DOHH2 (cell line): Measurements from ENCODE around the gene CCDC88C.
A peak's percentile ranks its signal among the peaks of the same experiment; 100 is the strongest.

Experiments
- H3F3A ChIP-seq: fragments of 200-600 bp; sonication (generic), shearing (Covaris generic); 2 replicates; pipeline ENCODE4 v1.6.0; 2016; ENCODE audit warnings: antibody characterized with exemption, mild to moderate bottlenecking; ENCODE audit not compliant: control insufficient read depth, insufficient read depth
- H3K27ac ChIP-seq: fragments of 200-600 bp; sonication (generic); 2 replicates; pipeline ENCODE4 v1.5.1; 2014; ENCODE audit warnings: low read depth, mild to moderate bottlenecking, low read length, moderate library complexity
- H3K27me3 ChIP-seq: fragments of 200-600 bp; sonication (generic); 2 replicates; pipeline ENCODE4 v1.6.1; 2014; ENCODE audit warnings: mild to moderate bottlenecking, low read length, mixed read lengths; ENCODE audit not compliant: control insufficient read depth
- H3K36me3 ChIP-seq: fragments of 200-600 bp; sonication (generic); 2 replicates; pipeline ENCODE4 v1.6.1; 2014; ENCODE audit warnings: mild to moderate bottlenecking, low read length, moderate library complexity, mixed read lengths; ENCODE audit not compliant: control insufficient read depth
- H3K4me1 ChIP-seq: fragments of 200-600 bp; sonication (generic); 2 replicates; pipeline ENCODE4 v1.6.1; 2014; ENCODE audit warnings: mild to moderate bottlenecking, low read length, mixed read lengths; ENCODE audit not compliant: control insufficient read depth
- H3K4me2 ChIP-seq: fragments of 200-600 bp; sonication (generic); 2 replicates; pipeline ENCODE4 v1.6.0; 2014; ENCODE audit warnings: mild to moderate bottlenecking, low read length, moderate library complexity
- H3K4me3 ChIP-seq: fragments of 200-600 bp; sonication (generic); 2 replicates; pipeline ENCODE4 v1.5.1; 2014; ENCODE audit warnings: mild to moderate bottlenecking, low read length, mixed read lengths
- H3K79me2 ChIP-seq: fragments of 200-600 bp; sonication (generic); 2 replicates; pipeline ENCODE4 v1.6.1; 2014; ENCODE audit warnings: mild to moderate bottlenecking, low read length, mixed read lengths; ENCODE audit not compliant: control insufficient read depth
- H3K9me2 ChIP-seq: fragments of 200-600 bp; sonication (generic); replicated peaks from 2 replicates; pipeline ENCODE4 v1.6.1; 2014; ENCODE audit warnings: mild to moderate bottlenecking, low read length, mixed read lengths; ENCODE audit not compliant: control insufficient read depth
- H3K9me3 ChIP-seq: fragments of 200-600 bp; sonication (generic); 2 replicates; pipeline ENCODE4 v1.6.1; 2014; ENCODE audit warnings: antibody characterized with exemption, low read length, mixed read lengths; ENCODE audit not compliant: control insufficient read depth, insufficient read depth
- H4K20me1 ChIP-seq: fragments of 200-600 bp; sonication (generic); 2 replicates; pipeline ENCODE4 v1.6.0; 2014; ENCODE audit warnings: low read depth, mild to moderate bottlenecking, antibody characterized with exemption, low read length, moderate library complexity; ENCODE audit not compliant: control insufficient read depth, insufficient read depth
- EZH2phosphoT487 ChIP-seq: fragments of 200-600 bp; sonication (generic); IDR thresholded peaks from 2 replicates; pipeline ENCODE4 v1.6.1; 2017; ENCODE audit warnings: borderline replicate concordance, mild to moderate bottlenecking, antibody characterized with exemption, low read length, moderate library complexity, mixed read lengths
- TF ChIP-seq, protein P1 (sequence below): fragments of 200-600 bp; sonication (generic); IDR thresholded peaks from one replicate; pipeline ENCODE4 v1.5.1; 2014; ENCODE audit warnings: antibody characterized with exemption, mild to moderate bottlenecking, low read depth, low read length; ENCODE audit not compliant: poor library complexity, severe bottlenecking

CCDC88C gene

DNA sequence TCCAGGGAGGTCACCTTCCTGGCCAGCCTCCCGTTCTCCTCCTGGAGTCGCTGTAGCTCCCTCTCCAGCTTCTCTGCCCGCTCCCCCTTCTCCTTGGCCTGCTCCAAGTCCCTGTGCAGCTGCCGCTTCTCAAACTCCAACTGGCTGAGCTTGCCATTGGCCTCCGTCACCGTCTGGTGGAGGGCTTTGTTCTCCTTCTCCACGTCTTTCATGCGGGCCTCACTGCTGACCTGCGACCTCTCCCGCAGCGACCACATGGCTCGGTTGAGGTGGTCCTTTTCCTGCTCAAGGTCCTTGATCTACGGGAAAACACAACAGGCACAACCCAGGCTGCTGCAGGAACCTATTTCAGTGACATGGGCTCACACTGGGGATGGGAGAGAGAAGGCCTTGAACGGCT is 103.8 kb downstream of the CCDC88C start:
- Histone ChIP-seq H3K36me3 (peaks cover 95% of the 10 kb centered on the region), H3K9me3 (no peaks in the 10 kb centered on the region), H3K79me2 (peaks cover 72% of the 10 kb centered on the region), H3K9me2 (no peaks in the 10 kb centered on the region), H4K20me1 (no peaks in the 10 kb centered on the region), H3K4me3 (no peak overlapping the region), H3K27me3 (no peaks in the 10 kb centered on the region), H3F3A (peaks cover 6% of the 10 kb centered on the region), H3K27ac (no peak overlapping the region), H3K4me2 (no peak overlapping the region), H3K4me1 (peaks cover 43% of the 10 kb centered on the region)
- TF ChIP-seq, protein P1, sequence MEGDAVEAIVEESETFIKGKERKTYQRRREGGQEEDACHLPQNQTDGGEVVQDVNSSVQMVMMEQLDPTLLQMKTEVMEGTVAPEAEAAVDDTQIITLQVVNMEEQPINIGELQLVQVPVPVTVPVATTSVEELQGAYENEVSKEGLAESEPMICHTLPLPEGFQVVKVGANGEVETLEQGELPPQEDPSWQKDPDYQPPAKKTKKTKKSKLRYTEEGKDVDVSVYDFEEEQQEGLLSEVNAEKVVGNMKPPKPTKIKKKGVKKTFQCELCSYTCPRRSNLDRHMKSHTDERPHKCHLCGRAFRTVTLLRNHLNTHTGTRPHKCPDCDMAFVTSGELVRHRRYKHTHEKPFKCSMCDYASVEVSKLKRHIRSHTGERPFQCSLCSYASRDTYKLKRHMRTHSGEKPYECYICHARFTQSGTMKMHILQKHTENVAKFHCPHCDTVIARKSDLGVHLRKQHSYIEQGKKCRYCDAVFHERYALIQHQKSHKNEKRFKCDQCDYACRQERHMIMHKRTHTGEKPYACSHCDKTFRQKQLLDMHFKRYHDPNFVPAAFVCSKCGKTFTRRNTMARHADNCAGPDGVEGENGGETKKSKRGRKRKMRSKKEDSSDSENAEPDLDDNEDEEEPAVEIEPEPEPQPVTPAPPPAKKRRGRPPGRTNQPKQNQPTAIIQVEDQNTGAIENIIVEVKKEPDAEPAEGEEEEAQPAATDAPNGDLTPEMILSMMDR: no peak
- TF ChIP-seq EZH2phosphoT487: no peak

DNA sequence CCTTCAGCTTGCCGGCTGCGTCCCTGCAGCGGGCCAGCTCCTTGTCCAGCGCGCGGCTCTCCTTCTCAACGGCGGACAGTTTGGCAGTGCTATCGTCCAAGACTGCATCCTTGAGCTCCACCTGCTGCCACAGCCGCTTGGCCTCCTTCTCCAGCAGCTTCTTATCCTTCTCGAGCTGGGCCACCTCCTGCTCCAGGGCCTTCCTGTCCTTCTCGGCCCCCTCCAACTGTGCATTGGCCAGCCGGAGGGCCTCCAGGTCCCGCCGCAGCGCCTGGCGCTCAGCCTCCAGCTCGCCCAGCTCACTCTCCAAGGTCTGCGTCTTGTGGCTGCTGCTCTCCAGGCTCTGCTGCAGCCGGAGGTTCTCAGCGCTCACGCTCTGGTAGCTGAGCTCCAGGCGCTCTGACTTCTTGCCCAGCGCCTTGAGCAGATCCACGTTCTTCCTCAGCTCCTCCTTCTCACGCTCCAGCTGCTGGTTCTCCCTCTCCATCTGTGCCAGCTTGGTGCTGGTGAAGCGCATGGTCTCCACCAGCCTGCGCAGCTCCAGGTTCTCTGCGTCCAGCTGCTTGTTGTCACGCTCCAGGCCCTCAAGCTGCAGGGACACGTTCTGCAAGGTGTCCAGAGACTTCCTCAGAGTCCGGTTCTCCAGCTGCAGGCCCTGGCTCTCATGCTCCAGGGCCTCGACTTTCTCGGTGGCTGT is 104.3 kb downstream of the CCDC88C start:
- H4K20me1 ChIP-seq: no peaks in the 10 kb centered on the region
- H3K9me3 ChIP-seq: no peaks in the 10 kb centered on the region
- H3K79me2 ChIP-seq: peaks cover 72% of the 10 kb centered on the region
- H3K4me1 ChIP-seq: peaks cover 37% of the 10 kb centered on the region
- H3K9me2 ChIP-seq: no peaks in the 10 kb centered on the region
- no peak overlapping the region for H3K4me2 ChIP-seq
- TF ChIP-seq, protein P1: no peak
- no peak for TF ChIP-seq EZH2phosphoT487
- H3K36me3 ChIP-seq: peaks cover 95% of the 10 kb centered on the region
- no peak overlapping the region for H3K27ac ChIP-seq
- no peaks in the 10 kb centered on the region for H3K27me3 ChIP-seq
- peaks cover 4% of the 10 kb centered on the region for H3F3A ChIP-seq
- no peak overlapping the region for H3K4me3 ChIP-seq

DNA sequence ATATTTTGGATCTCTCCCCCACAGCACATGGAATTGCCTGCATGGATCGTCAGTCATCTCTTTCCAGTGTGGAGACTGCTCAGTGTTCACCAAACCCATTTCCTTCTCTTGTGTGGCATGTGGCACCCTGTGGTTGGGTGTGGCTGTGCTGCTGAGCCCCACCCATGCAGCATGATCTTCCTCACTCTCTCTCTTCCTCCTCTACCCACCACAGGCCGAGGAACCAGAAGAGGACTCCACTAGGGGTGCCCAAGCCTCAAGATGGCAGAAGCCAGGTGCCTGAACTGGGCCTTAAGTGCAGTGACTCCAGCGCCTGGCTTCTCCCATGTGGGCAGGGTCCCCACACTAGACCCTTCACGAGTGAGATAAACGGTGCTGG is 106.3 kb downstream of the CCDC88C start:
- no peaks in the 10 kb centered on the region for H3K9me2 ChIP-seq
- no peak overlapping the region for H3K4me2 ChIP-seq
- H3F3A ChIP-seq: peaks cover 3% of the 10 kb centered on the region
- H3K27me3 ChIP-seq: no peaks in the 10 kb centered on the region
- TF ChIP-seq, protein P1: peak; percentile 12
- no peak for TF ChIP-seq EZH2phosphoT487
- H3K27ac ChIP-seq: no peak overlapping the region
- H3K9me3 ChIP-seq: no peaks in the 10 kb centered on the region
- H3K4me3 ChIP-seq: no peak overlapping the region
- no peaks in the 10 kb centered on the region for H4K20me1 ChIP-seq
- peaks cover 95% of the 10 kb centered on the region for H3K36me3 ChIP-seq
- peaks cover 60% of the 10 kb centered on the region for H3K79me2 ChIP-seq
- H3K4me1 ChIP-seq: peaks cover 17% of the 10 kb centered on the region
